ENCODE data around the gene CYS1. TPM values are rescaled to one million over a fixed set of nuclear protein-coding genes. Genes with fewer than 3 reads are reported as not detected.

CYS1 gene
- total and polyA plus RNA-seq, 2 of the 8 experiments (the other 6 are each of a cell fraction or from before 2014, with no cell fraction given): 0.09 to 0.13 TPM

- Histone ChIP-seq H4K8ac (ENCODE audit: extremely low read depth, insufficient read depth, low read length) (no peak overlapping the region), H3K18ac (ENCODE audit: extremely low read depth, low read length) (no peak overlapping the region), H3K36me3 (ENCODE audit: control insufficient read depth in 2 of 4, insufficient read depth in 4 of 4, low read length in 3 of 4) (no peaks in the 10 kb centered on the region), H3K4ac (replicated peaks; ENCODE audit: insufficient read length, low read depth, low read length) (no peak overlapping the region), H3K23me2 (ENCODE audit: low read depth, low read length) (0 out of 2 replicates have a peak, but pooled peaks cover 2% of the 10 kb centered on the region), H3K23ac (ENCODE audit: insufficient read length) (no peak overlapping the region), H3K27me3 (replicated peaks in 1 of 4; ENCODE audit: control insufficient read depth in 3 of 4, extremely low read depth in 1 of 4, insufficient read depth in 3 of 4, low read length in 3 of 4) (no peaks in the 10 kb centered on the region), H2AFZ (ENCODE audit: low read length) (no peak overlapping the region), H2BK20ac (ENCODE audit: low read length) (no peak overlapping the region), H2BK5ac (ENCODE audit: low read depth, low read length) (no peak overlapping the region), H3K27ac (ENCODE audit: low read depth, low read length) (no peak overlapping the region), H2AK5ac (ENCODE audit: low read depth, low read length) (no peak overlapping the region), H3K79me2 (ENCODE audit: control insufficient read depth in 1 of 2, insufficient read depth in 2 of 2, low read length in 2 of 2) (no peaks in the 10 kb centered on the region), H3K79me1 (ENCODE audit: low read depth, low read length) (no peaks in the 10 kb centered on the region), H3K9ac (replicated peaks in 1 of 4; ENCODE audit: extremely low read depth in 1 of 4, low read depth in 3 of 4, low read length in 3 of 4) (no peak overlapping the region), H4K91ac (replicated peaks; ENCODE audit: insufficient read length, low read length) (no peak overlapping the region), H3K4me3 (ENCODE audit: extremely low read depth in 1 of 4, insufficient read depth in 2 of 4, low read depth in 3 of 4, low read length in 4 of 4) (no peak overlapping the region), H2BK12ac (ENCODE audit: low read depth, low read length) (no peak overlapping the region), H3K9me3 (ENCODE audit: insufficient read depth in 2 of 2, low read depth in 1 of 2, low read length in 1 of 2) (no peaks in the 10 kb centered on the region), H3K14ac (ENCODE audit: insufficient read length) (no peak overlapping the region), H2BK120ac (replicated peaks; ENCODE audit: low read depth, low read length) (no peak overlapping the region), H2BK15ac (ENCODE audit: low read length) (no peak overlapping the region), H3K56ac (replicated peaks; ENCODE audit: insufficient read length, low read depth, low read length) (no peak overlapping the region), H4K20me1 (replicated peaks in 1 of 2; ENCODE audit: control insufficient read depth in 1 of 2, insufficient read depth in 2 of 2, low read length in 2 of 2) (no peaks in the 10 kb centered on the region), H4K5ac (ENCODE audit: insufficient read length, low read depth, low read length) (no peak overlapping the region), H3K4me1 (replicated peaks in 1 of 4; ENCODE audit: control insufficient read depth in 3 of 4, insufficient read depth in 4 of 4, low read length in 3 of 4) (peaks cover 0 to 7% (median 0%) of the 10 kb centered on the region in 4 experiments; a peak in 1 of 7 replicates), H3K4me2 (ENCODE audit: insufficient read depth in 1 of 2, low read depth in 2 of 2, low read length in 2 of 2) (no peak overlapping the region)
- TF ChIP-seq CHD1 (IDR thresholded peaks at IDR 0.05; ENCODE audit: low read depth, low read length) (no peak), SRF (IDR thresholded peaks at IDR 0.05; ENCODE audit: low read depth, low read length) (no peak), RBBP5 (IDR thresholded peaks at IDR 0.05; ENCODE audit: borderline replicate concordance, low read depth, low read length) (no peak), TAF1 (IDR thresholded peaks at IDR 0.05; ENCODE audit: low read depth, low read length) (no peak), TEAD4 (IDR thresholded peaks at IDR 0.05; ENCODE audit: low read depth, low read length) (no peak), HDAC6 (IDR thresholded peaks at IDR 0.05; ENCODE audit: low read depth, low read length) (no peak), NRF1 (IDR thresholded peaks at IDR 0.05; ENCODE audit: low read depth, low read length) (no peak), CBX8 (IDR thresholded peaks at IDR 0.05; ENCODE audit: borderline replicate concordance, low read depth, low read length) (no peak), EZH2 (IDR thresholded peaks at IDR 0.05; ENCODE audit: low read depth, low read length, severe bottlenecking) (no peak), BRCA1 (IDR thresholded peaks at IDR 0.05; ENCODE audit: low read depth, low read length) (no peak), GTF2F1 (IDR thresholded peaks at IDR 0.05; ENCODE audit: borderline replicate concordance, low read depth, low read length) (no peak)
- WGBS, 2 experiments (ENCODE audit: extremely low coverage in 1 of 2, insufficient coverage in 1 of 2, insufficient read length in 1 of 2, insufficient replicate concordance in 2 of 2, low coverage in 1 of 2, low lambda C conversion rate in 2 of 2, missing lambda C conversion rate in 1 of 2): 90% methylated on average over 6 of the region's 6 CpGs; no CpG with 5 or more reads in 1 of the 2 experiments
- ChIA-PET CTCF (ENCODE audit: partially characterized antibody) (interaction anchor here (0.5 to 20.0 kb wide), 10 partner anchors 9 to 369 kb away, joined by 3 to 429 read pairs (median 4); no protein-coding TSS in a partner anchor), POLR2A (ENCODE audit: partially characterized antibody) (no interaction called here)
- FAIRE-seq (no peak), DNase-seq (ENCODE audit: low read depth in 1 of 2, low spot score in 2 of 2) (no peak)
Measured at GRCh38 chr2:10065773-10066055, 14.5 kb downstream of the CYS1 start.

Data from H1 (cell line).